GM19043 (cell line): Measurements from ENCODE around the gene ACIN1.

Source experiments
- ATAC-seq: cut with Tn5 transposase; IDR thresholded peaks from one replicate; pipeline ENCODE4 v1.9.1; 2021; ENCODE audit warnings: low read depth; ENCODE audit not compliant: unreplicated experiment

The ACIN1 gene, protein sequence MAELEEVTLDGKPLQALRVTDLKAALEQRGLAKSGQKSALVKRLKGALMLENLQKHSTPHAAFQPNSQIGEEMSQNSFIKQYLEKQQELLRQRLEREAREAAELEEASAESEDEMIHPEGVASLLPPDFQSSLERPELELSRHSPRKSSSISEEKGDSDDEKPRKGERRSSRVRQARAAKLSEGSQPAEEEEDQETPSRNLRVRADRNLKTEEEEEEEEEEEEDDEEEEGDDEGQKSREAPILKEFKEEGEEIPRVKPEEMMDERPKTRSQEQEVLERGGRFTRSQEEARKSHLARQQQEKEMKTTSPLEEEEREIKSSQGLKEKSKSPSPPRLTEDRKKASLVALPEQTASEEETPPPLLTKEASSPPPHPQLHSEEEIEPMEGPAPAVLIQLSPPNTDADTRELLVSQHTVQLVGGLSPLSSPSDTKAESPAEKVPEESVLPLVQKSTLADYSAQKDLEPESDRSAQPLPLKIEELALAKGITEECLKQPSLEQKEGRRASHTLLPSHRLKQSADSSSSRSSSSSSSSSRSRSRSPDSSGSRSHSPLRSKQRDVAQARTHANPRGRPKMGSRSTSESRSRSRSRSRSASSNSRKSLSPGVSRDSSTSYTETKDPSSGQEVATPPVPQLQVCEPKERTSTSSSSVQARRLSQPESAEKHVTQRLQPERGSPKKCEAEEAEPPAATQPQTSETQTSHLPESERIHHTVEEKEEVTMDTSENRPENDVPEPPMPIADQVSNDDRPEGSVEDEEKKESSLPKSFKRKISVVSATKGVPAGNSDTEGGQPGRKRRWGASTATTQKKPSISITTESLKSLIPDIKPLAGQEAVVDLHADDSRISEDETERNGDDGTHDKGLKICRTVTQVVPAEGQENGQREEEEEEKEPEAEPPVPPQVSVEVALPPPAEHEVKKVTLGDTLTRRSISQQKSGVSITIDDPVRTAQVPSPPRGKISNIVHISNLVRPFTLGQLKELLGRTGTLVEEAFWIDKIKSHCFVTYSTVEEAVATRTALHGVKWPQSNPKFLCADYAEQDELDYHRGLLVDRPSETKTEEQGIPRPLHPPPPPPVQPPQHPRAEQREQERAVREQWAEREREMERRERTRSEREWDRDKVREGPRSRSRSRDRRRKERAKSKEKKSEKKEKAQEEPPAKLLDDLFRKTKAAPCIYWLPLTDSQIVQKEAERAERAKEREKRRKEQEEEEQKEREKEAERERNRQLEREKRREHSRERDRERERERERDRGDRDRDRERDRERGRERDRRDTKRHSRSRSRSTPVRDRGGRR

GRCh38 chr14:23094666-23095195 lies at the start of gene ACIN1:
Gene ACIN1 (minus strand): TSS chr14:23095136. CDS start chr14:23095112, 24 bp downstream.
- peak; percentile 16 for ATAC-seq

DNA sequence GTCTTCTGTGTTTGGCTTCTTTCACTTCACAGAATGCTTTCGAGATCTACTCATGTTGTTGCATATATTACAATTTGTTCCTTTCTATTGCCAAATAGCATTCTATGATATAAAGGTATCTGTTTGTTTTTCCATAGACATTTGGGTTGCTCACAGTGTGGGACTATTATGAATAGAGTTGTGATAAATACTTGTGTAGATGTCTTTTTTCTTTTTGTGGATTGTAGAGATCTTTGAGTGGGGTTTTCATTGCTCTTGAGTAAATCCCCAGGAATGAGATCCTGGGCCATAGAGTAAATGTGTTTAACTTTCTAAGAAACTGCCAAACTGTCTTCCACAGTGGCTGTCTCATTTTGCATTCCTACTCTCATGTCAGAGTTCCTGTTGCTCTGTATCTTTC lies 49.0 kb upstream of the ACIN1 start:
- no peak for ATAC-seq

DNA sequence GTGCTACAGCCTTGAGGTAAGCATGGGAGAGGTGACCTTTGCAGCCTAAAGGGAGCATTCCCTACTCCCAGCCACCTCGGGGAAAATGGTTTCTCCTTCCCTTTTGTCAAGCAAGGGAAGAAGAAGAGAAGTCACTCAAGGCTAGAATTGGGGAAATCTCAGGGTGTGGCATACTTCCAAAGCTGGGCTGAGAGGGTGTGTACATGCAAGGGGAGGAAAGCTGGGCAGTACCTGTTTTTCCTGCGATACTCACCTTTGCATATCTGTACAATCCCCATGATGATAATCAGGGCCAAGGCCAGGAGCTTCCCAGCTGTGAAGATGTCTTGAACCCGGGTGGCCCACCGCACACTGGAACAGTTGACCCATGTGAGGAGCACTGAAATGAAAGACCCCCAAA lies 47.9 kb upstream of the ACIN1 start:
- no peak for ATAC-seq

DNA sequence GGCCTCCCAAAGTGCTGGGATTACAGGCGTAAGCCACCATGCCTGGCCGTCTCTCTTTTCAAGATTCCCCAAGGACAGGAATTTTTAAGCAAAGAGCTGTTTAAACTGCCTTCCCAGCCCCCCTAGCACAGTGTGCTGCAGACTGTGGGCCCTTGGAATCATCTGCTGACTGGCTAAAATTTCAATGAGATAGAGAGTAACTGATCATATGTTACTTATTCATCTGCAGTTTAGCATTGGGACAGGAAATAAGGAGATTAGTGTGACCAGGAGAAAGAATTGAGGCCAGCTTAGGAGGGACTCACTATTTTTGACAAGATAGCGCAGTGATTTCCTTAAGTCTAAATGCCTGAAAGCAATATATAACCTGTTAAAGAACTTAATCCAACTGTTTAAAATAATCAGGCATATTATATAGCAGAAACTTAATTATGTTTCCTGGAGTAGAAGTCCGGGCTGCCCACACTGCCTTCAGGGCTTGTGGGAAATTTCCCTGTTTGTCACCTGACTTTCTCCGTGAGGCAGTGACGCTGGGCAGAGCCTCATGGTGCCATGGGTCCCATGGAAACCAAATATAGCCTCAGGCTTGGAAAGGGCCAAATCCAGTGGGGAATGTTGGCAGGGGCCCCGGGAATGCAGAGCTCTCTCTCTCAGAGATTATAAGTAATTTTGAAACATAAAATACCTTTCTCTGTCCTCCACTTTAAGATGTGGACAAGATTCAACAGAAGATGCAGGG lies 46.9 kb upstream of the ACIN1 start:
- ATAC-seq, result no peak

GRCh38 chr14:23140371-23140770 lies 45.4 kb upstream of the ACIN1 start:
- no peak for ATAC-seq

DNA sequence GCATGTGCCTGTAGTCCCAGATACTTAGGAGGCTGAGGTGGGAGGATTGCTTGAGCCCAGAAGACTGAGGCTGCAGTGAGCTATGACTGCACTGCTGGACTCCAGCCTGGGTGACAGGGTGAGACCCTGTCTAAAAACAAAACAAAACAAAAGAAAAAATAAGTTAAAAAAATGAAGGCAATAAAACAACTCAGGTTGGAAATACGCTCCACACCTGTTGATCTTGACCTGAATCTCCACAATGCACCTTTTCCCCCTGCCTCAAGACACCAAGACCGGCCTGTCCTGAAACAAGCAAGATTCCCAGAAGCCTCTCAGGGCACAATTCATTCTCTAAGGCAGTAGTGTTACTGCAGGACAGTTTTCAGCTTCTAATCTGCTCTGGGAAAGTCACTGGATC lies 44.9 kb upstream of the ACIN1 start:
- ATAC-seq, result no peak

GRCh38 chr14:23137813-23138535 lies 43.0 kb upstream of the ACIN1 start:
- no peak for ATAC-seq

DNA sequence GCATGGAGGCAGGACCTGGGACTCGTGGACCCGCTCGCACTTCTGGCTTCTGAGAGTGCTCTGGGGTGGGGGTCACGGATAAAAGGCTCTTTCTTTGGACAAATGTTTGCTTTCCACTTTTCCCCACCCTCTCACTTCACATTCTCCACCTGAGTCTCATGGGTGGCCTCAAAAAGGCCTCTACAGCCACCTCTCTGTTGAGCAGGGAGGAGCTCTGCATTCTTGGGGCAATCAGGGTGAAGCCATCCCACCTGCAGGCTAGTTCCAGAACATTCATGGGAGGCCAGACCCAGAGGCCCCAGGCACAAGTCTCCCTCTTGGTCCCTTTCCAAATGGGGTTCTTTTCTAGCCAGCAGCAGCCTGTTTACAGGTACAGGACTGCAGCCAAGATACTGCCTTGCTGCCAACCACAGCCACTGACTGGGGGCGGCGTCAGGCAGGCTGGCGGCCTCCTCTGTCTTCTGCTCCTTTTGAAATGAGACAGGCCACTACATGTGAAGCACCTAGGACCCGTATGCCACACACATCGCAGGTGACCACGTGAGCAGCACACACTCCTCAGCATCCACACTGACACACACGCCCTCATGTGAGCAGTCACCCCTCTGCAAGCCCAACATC lies 42.4 kb upstream of the ACIN1 start:
- ATAC-seq, result no peak

- ATAC-seq, result no peak
Observed at GRCh38 chr14:23136566-23137133, 41.7 kb upstream of the ACIN1 start.

GRCh38 chr14:23132970-23133369 lies 38.0 kb upstream of the ACIN1 start:
- ATAC-seq, result no peak

DNA sequence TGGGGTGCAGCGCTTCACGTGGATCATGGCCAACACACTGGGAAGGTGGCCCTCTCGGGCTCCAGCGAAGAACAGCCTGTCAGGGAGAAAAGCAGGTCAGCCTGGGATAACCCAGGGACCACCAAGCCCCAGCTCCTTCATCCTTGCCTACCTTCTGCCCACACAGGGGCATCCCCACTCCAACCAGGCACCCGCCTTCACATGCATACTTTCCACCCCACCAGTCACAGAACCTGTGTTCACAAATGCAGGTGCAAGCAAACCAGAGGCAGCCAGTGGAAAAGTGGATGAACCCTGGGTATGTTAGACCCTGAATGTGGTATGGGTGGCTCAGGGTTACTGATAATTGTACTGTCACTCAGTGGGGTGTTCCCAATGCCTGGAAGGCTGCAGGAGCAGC lies 36.5 kb upstream of the ACIN1 start:
- ATAC-seq, result no peak

GRCh38 chr14:23130871-23131270 lies 35.9 kb upstream of the ACIN1 start:
- no peak for ATAC-seq

DNA sequence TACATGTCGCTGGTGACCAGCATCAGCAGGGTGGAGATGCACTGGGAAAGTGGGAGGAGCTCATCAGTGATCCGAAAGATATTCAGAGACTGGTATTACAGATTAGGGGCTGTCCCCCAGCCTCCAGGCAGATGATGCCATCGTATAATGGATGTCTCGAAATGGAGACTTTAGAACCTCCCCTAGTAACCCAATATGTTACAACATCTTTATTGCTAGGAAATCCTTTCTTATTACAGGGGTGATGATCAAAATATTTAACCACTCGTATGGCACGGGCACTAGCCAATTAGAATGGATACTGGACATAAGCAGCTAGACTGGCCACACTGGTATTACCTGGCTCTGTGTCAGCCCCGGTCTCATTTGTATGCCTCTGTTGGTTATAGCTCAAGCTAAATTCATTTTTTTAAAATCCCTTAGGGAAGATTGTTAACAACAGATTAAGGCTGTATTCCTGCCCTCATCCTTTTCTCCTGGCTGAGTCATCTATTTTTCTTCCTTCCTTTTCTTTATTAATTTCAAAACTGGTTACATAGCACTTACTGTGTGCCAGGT lies 34.9 kb upstream of the ACIN1 start:
- ATAC-seq, result no peak

GRCh38 chr14:23128969-23129758 lies 34.2 kb upstream of the ACIN1 start:
- ATAC-seq, result no peak

- ATAC-seq, result no peak
Observed at GRCh38 chr14:23127861-23128260, 32.9 kb upstream of the ACIN1 start.

GRCh38 chr14:23126548-23127278 lies 31.8 kb upstream of the ACIN1 start:
- ATAC-seq, result no peak
